Measurements from ENCODE around the gene PEAK3.

Gene PEAK3

DNA sequence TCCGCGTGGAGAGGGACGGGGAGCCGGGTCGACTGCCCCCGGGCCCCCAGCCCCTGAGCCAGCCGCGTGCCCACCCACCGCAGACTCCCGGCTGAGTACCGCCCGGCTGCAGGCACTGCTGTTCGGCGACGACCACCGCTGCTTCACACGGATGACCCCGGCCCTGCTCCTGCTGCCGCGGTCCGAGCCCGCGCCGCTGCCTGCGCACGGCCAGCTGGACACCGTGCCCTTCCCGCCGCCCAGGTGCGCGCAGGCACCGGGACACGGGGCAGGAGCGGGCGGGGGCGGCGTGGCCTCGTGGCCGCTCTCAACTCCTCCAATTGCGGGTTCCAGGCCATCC is 31.2 kb downstream of the PEAK3 start:
- DNase-seq (ENCODE audit: low read depth in 2 of 2), result no peak

DNA sequence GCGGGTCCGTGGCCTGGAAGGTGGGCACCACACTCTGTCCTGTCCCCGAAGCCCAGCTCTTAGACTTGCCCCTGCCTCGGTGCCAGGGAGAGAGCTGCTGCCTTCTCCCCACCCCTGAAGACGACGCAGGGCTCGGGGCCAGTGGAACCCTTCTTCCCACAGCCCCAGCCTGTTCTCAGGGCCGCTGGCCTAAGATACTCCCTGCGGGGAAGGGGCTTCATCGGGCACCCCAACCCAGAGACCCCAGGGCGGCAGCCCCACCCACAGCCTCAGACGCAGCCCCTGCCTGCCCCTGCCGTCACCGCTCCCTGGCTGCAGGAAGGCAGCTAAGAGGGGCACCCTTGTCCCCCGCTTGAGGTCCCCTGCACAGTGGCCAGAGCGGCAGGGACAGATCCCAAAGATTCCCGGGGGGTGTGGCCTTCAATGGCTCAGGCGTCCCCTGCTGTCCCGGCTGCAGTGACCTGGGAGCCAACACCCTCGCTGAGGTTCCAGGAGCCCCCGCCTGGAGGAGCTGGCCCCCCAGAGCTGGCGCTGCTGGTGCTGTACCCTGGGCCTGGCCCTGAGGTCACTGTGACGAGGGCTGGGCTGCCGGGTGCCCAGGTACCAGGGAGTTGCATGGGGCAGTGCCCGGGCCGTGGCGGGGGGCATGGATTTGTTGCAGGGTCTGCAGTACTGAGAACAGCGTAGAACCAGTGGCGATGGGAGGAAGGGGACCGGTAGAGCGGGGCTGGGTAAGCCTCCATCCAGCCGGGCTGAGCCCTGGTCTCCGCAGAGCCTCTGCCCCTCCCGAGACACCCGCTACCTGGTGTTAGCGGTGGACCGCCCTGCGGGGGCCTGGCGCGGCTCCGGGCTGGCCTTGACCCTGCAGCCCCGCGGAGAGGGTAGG is 31.9 kb downstream of the PEAK3 start:
- no peak for DNase-seq (ENCODE audit: low read depth in 2 of 2)

DNA sequence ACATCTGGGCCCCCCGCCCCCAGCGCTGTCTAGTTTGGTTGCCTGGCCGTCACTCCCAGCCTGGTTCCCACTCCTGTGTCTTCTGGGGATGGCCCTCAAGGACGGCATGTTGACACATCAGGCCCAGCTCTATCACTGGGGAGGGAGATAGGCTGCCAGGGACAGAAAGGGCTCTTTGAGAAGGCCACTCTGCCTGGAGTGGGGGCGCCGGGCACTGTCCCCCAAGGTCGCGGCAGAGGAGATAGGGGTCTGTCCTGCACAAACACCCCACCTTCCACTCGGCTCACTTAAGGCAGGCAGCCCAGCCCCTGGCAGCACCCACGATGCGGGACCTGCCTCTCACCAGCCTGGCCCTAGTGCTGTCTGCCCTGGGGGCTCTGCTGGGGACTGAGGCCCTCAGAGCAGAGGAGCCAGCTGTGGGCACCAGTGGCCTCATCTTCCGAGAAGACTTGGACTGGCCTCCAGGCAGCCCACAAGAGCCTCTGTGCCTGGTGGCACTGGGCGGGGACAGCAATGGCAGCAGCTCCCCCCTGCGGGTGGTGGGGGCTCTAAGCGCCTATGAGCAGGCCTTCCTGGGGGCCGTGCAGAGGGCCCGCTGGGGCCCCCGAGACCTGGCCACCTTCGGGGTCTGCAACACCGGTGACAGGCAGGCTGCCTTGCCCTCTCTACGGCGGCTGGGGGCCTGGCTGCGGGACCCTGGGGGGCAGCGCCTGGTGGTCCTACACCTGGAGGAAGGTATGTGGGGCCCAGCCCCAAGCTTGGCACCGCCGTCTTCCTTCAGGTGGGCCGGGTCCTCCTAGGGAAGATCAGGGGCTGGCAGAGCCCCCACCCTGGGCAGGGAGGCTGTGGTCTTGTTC is 32.7 kb downstream of the PEAK3 start, which contains the start of gene AMH:
Gene AMH (plus strand): TSS at position 314 of the 857 bp plus-strand sequence. CDS start 10 bp downstream, at position 324.
- DNase-seq (ENCODE audit: low read depth in 2 of 2), result no peak

DNA sequence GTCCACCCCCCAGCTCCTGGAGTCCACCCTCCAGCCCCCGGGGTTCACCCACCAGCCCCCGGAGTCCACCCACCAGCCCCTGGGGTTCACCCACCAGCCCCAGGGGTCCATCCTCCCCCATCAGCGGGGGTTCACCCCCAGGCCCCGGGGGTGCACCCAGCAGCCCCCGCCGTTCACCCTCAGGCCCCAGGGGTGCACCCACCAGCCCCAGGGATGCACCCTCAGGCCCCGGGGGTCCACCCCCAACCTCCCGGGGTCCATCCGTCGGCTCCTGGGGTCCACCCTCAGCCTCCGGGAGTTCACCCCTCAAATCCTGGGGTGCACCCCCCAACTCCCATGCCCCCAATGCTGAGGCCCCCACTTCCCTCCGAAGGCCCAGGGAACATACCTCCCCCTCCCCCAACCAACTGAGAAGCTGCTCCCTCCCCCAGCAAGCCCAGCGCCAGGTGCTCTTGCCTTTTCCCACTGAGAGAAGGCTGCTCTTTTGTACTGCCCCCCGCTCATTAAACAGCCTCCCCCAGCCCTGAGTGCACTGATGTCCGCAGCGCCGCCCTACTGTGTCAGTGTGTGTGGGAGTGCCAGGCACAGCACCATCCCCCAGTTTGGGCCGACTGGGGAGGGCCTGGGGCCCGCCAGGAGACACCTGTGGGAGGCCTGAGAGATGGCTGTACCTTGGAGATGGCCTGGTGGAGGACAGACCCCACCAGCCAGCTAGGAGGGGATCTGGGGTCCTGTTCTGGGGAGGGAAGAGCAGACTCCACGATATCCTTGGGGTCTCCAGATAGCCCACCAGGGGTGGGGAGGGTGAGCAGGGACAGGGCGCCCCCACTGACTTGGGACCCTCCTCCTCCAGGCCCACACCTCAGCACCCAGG is 33.6 kb downstream of the PEAK3 start:
- no peak for DNase-seq (ENCODE audit: low read depth in 2 of 2)

DNA sequence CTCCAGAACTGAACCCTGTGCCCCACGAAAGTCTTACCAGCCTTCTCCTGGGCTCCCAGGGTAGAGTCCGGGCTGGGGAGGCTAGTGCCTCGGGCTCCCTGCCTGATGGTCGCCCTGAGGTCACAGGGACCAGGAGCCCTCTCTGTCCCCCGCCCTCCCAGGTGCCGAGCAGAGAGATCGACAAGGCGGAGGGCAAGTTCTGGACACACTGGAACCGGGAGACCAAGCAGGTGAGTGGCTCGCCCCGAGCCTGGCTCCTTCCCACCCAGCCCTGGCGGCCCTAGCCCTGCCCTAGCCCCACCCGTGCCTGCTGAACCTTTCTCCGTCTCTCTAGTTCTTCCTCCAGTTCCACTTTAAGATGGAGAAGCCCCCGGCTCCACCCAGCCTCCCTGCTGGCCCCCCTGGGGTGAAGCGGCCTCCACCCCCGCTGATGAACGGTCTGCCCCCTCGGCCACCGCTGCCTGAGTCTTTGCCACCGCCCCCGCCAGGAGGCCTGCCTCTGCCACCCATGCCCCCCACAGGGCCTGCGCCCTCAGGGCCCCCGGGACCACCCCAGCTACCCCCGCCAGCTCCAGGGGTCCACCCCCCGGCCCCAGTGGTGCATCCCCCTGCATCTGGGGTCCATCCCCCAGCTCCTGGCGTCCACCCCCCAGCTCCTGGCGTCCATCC is 34.4 kb downstream of the PEAK3 start:
- no peak for DNase-seq (ENCODE audit: low read depth in 2 of 2)

DNA sequence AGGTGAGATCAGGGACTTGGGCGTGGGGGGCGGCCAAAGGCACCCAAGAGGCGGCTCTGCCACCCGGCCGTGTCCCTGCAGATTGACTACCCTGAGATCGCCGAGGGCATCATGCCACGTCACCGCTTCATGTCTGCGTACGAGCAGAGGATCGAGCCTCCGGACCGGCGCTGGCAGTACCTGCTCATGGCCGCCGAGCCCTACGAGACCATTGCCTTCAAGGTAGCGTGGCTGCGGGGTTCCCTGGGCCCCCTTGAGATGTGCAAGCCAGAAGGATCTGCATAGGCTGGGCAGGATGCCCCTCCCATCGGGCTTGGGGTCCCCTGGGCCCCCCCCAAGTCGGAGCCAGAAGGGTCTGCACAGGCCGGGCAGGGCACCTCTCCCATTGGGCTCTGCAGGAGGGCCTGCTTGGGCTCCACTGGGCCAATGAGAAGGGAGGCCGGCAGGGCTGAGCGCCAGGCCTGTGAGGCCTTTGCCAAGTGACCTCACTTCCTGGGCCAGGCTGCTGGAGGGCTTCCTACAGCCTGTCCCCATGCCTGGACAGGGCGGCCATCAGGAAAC is 35.1 kb downstream of the PEAK3 start:
- no peak for DNase-seq (ENCODE audit: low read depth in 2 of 2)

DNA sequence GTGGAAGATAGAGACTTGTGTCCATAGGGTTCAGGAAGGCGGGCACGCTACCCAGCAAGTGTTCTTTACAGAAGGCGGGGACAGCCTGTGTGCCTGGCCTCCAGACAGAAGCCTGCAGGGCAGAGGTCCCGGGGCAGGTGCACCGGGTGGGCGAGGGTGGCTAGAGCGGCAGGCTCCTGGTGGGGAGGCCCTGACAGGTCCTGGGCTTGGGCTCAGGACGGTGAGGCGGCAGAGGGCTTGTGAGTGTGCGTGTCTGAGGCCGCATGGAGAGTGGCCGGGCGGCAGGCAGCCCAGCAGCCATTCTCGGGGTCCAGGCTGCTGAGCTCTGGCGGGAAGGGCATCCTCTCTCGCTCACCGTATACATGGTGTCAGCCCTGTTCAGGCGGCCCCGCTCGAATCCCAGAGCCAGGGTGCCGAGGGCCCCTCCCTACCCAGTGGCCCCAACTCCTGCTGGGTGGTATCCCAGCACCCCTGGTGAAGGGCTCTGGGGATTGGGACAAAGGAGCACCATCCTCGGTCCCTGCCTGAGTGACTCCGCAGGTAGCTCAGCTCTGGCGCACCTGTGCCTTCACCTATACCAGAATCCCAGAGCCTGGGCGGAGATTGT is 35.9 kb downstream of the PEAK3 start:
- no peak for DNase-seq (ENCODE audit: low read depth in 2 of 2)

DNA sequence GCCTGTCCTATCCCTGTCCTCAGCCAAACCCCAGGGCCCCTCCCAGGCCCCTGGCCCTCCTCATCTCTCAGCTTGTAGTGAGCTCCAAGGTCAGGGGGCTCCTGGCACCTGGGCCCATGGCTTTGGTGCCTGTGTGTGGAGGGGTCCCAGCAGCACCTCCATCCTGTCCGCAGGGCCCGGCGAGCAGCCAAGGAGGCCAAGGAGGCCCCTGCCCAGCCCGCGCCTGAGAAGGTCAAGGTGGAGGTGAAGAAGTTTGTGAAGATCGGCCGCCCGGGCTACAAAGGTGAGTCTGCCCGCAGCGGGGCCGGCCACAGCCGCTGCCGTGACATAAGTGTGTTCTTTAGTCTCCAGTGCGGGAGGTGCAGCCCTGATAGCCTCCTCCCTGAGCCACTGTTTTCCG is 36.7 kb downstream of the PEAK3 start:
- DNase-seq (ENCODE audit: low read depth in 2 of 2), result no peak

DNA sequence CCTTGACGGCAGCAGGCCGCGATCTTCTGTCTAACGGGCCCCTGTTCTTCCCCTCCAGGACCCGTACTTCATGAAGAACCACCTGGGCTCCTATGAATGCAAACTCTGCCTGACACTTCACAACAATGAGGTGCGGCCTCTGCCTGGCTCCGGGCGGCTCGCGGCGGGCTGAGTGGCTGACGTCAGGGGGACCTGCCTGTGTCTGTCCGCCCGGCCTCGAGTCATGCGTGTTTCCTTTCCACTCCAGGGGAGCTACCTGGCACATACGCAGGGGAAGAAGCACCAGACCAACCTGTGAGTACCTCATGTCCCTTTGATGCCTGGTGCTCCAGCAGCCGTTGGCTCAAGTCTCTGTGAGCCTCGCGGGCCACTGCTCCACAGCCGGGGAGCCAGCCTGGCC is 37.5 kb downstream of the PEAK3 start:
- DNase-seq (ENCODE audit: low read depth in 2 of 2), result no peak

DNA sequence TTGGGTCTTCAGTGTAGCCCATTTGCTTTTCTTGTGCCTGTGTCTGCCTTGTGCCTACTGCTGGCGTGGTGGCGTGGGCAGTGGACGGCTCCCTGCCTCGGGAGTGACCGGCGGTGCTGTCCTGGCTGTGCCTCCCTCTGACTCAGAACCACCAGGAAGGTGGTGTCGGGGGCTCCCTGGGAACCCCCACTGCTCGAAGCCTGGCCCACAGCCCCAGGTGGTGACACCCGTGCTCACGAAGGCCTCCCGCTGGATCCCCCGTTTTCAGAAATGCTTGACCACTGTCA is 37.9 kb downstream of the PEAK3 start:
- no peak for DNase-seq (ENCODE audit: low read depth in 2 of 2)

DNA sequence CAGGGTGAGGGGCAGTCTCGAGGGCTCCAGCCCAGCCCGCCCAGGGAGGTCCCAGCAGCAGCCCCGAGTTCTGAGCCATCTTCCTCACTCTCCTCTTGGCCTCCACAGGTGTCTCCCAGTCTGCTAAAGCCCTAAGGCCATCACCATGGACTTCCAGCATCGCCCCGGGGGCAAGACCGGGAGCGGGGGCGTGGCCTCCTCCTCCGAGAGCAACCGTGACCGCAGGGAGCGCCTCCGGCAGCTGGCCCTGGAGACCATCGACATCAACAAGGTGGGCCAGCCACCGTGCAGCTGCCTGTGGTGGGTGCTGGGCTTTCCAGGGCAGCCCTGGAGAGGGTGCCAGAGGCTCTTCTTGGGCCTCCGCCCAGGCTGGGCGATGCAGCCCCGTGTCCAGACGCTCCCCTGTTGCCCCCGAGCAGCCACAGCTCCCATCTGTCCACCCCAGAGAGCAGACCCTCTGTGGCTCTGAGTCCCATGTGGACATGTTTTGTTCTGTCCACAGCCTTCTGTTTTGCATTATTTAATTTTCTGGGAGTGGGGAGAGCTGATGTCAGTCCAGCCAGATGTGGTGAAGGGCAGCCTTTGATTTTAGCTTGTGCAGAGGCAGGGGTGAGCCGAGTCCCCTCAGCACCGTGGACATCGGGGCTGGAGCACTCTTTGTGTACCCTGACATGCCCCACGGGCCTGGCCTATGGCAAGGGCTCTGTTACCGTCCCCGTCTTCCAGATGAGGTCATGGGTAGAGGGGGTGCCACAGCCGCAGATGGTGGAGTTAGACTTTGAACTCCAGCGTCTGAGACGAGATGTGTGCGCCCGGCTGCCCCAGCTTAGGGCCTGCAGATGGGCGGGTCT is 38.5 kb downstream of the PEAK3 start:
- DNase-seq (ENCODE audit: low read depth in 2 of 2), result no peak

DNA sequence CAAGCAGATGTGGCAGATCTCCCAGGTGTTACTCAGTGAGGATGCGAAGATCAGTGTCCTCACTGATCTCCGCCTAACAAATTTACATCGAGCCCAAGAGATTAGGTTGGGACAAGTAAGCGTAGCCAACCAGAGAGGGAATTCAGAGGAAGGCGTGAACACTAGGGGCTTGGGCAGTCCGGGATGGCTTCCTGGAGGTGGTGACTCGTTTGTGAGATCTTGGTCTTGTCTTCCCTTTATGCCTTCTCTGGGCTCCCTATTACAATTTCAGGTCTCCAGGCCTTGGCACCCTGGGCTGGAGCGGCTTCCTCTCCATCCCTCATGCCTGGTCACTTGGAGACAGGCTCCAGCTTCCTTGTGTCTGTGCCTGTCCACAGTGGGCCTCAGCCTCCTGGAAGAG is 39.2 kb downstream of the PEAK3 start:
- DNase-seq (ENCODE audit: low read depth in 2 of 2), result no peak

DNA sequence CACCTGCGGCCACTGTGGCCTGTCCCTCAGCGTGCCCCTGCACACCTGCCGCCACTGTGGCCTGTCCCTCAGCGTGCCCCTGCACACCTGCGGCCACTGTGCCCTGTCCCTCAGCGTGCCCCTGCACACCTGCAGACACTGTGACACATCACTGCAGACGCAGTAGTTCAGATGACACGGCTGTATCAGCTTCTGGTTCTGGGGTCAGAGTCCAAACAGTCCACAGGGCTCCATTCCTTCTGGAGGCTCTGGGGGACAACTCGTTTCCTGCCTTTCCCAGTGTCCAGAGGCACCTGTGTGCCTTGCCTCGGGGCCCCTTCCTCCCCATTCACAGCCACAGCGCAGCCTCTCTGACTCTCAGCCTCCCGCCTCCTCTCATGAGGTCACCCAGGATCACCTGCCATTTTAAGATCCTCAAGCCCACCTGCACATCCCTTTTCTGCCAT is 39.9 kb downstream of the PEAK3 start:
- DNase-seq (ENCODE audit: low read depth in 2 of 2), result no peak

DNA sequence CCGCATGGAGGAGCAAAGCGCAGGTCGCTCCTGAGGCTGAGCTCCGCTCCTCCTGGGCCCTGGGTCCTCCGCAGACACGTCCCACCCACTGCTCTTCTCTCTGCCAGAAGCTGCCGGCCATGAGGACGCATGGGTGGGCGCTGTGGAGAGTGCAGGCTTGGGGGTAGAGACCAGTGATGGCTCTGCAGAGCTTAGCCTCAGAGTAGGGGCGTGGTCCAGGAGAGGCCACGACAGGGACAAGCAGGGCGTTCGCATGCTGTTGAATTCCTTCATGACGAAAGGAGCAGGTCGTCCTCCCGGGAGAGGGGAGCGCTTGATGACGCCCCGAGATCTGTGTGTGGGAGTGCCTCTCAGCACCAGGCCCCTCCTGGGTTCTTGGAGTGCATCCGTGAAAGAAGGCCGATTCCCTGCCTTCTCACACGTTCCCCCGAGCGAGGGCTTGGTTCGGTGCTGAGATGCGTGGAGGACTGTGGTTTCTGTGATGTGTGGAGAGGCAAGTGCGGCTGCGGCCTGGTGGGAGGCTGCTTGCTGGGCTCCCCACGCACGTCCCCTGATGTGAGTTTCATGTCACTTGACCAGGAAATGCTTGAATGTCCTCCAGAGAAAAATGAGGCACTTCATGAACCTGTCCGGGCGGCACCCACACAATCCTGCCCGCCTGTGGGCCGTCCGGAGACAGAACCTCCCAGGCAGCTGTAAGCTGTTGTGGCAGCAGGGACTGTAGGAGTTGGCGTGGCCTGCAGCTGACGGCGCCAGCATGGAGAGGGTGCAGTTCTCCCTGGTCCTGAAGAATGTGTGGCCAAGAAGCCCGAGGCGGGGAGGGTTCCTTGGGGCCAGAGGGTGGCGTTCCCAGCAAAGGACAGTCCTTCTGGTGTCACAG is 40.9 kb downstream of the PEAK3 start:
- no peak for DNase-seq (ENCODE audit: low read depth in 2 of 2)

DNA sequence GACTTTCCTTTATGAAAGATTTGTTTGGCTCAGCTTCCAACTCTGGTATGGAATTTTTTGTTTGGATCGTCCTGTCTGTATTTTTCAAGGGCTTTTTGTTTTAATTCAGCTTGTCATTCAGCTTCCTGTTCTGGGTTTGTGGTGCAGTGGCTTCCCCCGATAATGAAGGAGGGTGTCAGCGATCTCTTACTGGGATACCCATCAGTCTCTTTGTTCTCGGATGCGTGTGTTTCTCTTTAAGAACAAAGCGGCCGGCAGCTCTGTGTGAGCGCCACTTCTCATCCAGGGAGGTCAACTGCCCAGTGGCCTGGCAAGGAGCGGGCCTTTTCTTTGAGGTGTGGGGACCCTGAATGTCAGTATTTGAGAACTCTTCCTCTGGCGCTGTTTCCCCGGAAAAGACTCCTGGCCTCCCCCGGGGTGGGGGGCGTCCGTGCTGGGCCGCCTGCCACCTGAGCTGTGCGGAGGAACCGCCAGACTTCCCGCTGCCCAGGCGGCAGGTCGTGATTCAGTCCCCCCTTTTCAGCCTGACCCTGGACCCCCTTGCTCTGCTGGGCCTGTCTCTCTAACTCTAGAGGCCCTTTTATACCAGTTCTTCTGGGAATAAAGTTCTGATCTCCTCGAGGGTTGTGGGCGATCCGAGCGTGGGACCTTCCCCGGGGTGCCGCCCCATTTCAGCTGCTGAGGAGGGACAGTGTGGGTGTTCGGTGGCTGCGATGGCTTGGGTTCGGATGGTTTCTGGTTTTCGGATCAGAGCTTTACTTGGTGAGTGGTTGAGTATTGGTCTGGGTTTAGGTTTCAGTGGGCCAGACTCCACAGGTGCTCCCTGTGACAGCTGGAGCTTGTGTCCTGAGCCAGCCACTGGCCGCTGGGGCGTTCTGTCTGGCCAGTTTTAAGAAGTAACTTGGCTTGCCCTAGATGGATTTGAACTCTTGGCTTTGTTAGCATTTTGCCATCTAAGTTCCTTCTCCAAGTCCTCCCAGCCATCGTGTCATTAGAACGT is 41.9 kb downstream of the PEAK3 start:
- DNase-seq (ENCODE audit: low read depth in 2 of 2), result no peak

DNA sequence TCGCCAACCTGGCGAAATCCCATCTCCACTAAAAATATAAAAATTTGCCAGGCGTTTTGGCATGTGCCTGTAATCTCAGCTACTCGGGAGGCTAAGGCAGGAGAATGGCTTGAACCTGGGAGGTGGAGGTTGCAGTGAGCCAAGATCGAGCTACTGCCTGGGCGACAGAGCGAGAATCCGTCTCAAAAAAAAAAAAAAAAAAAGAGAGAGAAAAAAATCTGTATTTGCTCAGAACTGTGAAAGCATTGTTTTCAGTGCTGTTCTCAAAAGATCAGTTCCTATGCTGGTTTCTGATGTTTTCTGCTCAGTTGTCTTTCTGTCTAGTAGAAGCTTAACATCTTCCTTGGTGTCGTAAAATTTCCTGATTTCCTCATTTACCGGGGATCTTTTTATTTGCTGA is 42.8 kb downstream of the PEAK3 start:
- DNase-seq (ENCODE audit: low read depth in 2 of 2), result no peak

DNA sequence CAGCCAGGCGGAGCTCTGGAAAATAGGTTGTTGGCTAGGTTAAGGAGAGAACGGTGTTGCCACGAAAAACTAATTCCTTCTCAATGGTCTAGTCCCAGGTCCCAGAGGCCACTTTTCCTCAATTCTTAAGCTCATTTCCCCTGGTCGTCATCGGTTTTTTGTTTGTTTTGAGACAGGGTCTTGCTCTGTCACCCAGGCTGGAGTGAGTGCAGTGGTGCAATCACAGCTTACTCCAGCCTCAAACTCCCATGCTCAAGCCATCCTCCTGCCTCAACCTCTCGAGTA is 44.2 kb downstream of the PEAK3 start:
- no peak for DNase-seq (ENCODE audit: low read depth in 2 of 2)

Data from fibroblast of skin of left quadriceps (primary cell).